Stimulated activated CD4-positive, alpha-beta T cell treated with anti-CD3 and anti-CD28 coated beads, Interleukin-1b, Interleukin-23, amount 100 ng/mL, for 4 hours (primary cell): ENCODE measurements around the gene XPNPEP1.
"Not testable (repeated sequence)": the region's sequence is repeated elsewhere in the genome, so short reads cannot be mapped to it uniquely, and the experiment has no call there.

Experiments
- DNase-seq, 2 donors: peaks; one replicate each; pipeline ENCODE4 v3.0.0-alpha.2; 2020; ENCODE audit warnings: low read depth in 2 of 2

The XPNPEP1 gene

GRCh38 chr10:109924087-109924486 lies 776 bp upstream of the XPNPEP1 start:
- no peak for DNase-seq

- DNase-seq = no peak
Observed at GRCh38 chr10:109922358-109922975, 844 bp downstream of the XPNPEP1 start.

GRCh38 chr10:109920016-109920415 lies 3.3 kb downstream of the XPNPEP1 start:
- DNase-seq = no peak

GRCh38 chr10:109919220-109919619 lies 4.1 kb downstream of the XPNPEP1 start:
- DNase-seq = no peak

- not testable (repeated sequence) for DNase-seq
Observed at GRCh38 chr10:109918707-109919106, 4.6 kb downstream of the XPNPEP1 start.

- DNase-seq = no peak
Observed at GRCh38 chr10:109915566-109915965, 7.7 kb downstream of the XPNPEP1 start.

- peak in 1 of 2 donors; percentile 46 for DNase-seq
Observed at GRCh38 chr10:109914966-109915365, 8.3 kb downstream of the XPNPEP1 start.

GRCh38 chr10:109913306-109913892 lies 9.9 kb downstream of the XPNPEP1 start:
- DNase-seq = no peak

GRCh38 chr10:109912335-109913281 lies 10.7 kb downstream of the XPNPEP1 start:
- DNase-seq = no peak

- no peak for DNase-seq
Observed at GRCh38 chr10:109911903-109912302, 11.4 kb downstream of the XPNPEP1 start.

GRCh38 chr10:109906316-109906715 lies 17.0 kb downstream of the XPNPEP1 start:
- DNase-seq = no peak

- DNase-seq = no peak
Observed at GRCh38 chr10:109904397-109904796, 18.9 kb downstream of the XPNPEP1 start.

GRCh38 chr10:109902992-109903947 lies 20.0 kb downstream of the XPNPEP1 start:
- no peak for DNase-seq

GRCh38 chr10:109899356-109900331 lies 23.7 kb downstream of the XPNPEP1 start:
- no peak for DNase-seq

GRCh38 chr10:109898666-109899355 lies 24.5 kb downstream of the XPNPEP1 start:
- no peak for DNase-seq

GRCh38 chr10:109898007-109898406 lies 25.3 kb downstream of the XPNPEP1 start:
- DNase-seq = no peak

GRCh38 chr10:109895848-109896247 lies 27.5 kb downstream of the XPNPEP1 start:
- no peak for DNase-seq

GRCh38 chr10:109895095-109895818 lies 28.1 kb downstream of the XPNPEP1 start:
- no peak for DNase-seq

GRCh38 chr10:109894516-109894915 lies 28.8 kb downstream of the XPNPEP1 start:
- no peak for DNase-seq
